Measurements from ENCODE around the gene TBATA. TPM values are rescaled to one million over a fixed set of nuclear protein-coding genes. Genes with fewer than 3 reads are reported as not detected.

Gene TBATA
- total and polyA plus RNA-seq, 2 of the 8 experiments (the other 6 are each of a cell fraction or from before 2014, with no cell fraction given), result not detected

DNA sequence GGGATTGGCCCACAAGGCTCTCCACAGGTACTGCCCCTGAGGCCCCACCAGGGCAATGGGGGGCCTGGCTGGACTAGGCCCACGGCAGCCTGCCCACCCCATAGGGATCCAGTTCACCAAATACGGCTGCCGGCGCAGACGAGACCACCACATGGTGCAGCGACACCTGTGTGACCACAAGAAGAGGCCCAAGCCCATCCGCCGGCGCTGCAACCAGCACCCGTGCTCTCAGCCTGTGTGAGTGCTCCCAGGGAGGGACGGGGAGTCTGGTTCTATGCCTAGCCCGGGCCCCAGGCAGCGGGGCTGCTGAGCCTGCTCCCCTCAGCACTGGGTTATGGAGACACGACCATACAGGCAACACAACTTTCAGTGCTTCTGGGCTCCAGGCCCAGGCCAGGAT is 33.2 kb downstream of the TBATA start (continued):
- TF ChIP-seq, protein P1, sequence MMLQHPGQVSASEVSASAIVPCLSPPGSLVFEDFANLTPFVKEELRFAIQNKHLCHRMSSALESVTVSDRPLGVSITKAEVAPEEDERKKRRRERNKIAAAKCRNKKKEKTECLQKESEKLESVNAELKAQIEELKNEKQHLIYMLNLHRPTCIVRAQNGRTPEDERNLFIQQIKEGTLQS (IDR thresholded peaks at IDR 0.05; ENCODE audit: insufficient read depth, low read depth, low read length), result no peak
- TF ChIP-seq, protein P2, sequence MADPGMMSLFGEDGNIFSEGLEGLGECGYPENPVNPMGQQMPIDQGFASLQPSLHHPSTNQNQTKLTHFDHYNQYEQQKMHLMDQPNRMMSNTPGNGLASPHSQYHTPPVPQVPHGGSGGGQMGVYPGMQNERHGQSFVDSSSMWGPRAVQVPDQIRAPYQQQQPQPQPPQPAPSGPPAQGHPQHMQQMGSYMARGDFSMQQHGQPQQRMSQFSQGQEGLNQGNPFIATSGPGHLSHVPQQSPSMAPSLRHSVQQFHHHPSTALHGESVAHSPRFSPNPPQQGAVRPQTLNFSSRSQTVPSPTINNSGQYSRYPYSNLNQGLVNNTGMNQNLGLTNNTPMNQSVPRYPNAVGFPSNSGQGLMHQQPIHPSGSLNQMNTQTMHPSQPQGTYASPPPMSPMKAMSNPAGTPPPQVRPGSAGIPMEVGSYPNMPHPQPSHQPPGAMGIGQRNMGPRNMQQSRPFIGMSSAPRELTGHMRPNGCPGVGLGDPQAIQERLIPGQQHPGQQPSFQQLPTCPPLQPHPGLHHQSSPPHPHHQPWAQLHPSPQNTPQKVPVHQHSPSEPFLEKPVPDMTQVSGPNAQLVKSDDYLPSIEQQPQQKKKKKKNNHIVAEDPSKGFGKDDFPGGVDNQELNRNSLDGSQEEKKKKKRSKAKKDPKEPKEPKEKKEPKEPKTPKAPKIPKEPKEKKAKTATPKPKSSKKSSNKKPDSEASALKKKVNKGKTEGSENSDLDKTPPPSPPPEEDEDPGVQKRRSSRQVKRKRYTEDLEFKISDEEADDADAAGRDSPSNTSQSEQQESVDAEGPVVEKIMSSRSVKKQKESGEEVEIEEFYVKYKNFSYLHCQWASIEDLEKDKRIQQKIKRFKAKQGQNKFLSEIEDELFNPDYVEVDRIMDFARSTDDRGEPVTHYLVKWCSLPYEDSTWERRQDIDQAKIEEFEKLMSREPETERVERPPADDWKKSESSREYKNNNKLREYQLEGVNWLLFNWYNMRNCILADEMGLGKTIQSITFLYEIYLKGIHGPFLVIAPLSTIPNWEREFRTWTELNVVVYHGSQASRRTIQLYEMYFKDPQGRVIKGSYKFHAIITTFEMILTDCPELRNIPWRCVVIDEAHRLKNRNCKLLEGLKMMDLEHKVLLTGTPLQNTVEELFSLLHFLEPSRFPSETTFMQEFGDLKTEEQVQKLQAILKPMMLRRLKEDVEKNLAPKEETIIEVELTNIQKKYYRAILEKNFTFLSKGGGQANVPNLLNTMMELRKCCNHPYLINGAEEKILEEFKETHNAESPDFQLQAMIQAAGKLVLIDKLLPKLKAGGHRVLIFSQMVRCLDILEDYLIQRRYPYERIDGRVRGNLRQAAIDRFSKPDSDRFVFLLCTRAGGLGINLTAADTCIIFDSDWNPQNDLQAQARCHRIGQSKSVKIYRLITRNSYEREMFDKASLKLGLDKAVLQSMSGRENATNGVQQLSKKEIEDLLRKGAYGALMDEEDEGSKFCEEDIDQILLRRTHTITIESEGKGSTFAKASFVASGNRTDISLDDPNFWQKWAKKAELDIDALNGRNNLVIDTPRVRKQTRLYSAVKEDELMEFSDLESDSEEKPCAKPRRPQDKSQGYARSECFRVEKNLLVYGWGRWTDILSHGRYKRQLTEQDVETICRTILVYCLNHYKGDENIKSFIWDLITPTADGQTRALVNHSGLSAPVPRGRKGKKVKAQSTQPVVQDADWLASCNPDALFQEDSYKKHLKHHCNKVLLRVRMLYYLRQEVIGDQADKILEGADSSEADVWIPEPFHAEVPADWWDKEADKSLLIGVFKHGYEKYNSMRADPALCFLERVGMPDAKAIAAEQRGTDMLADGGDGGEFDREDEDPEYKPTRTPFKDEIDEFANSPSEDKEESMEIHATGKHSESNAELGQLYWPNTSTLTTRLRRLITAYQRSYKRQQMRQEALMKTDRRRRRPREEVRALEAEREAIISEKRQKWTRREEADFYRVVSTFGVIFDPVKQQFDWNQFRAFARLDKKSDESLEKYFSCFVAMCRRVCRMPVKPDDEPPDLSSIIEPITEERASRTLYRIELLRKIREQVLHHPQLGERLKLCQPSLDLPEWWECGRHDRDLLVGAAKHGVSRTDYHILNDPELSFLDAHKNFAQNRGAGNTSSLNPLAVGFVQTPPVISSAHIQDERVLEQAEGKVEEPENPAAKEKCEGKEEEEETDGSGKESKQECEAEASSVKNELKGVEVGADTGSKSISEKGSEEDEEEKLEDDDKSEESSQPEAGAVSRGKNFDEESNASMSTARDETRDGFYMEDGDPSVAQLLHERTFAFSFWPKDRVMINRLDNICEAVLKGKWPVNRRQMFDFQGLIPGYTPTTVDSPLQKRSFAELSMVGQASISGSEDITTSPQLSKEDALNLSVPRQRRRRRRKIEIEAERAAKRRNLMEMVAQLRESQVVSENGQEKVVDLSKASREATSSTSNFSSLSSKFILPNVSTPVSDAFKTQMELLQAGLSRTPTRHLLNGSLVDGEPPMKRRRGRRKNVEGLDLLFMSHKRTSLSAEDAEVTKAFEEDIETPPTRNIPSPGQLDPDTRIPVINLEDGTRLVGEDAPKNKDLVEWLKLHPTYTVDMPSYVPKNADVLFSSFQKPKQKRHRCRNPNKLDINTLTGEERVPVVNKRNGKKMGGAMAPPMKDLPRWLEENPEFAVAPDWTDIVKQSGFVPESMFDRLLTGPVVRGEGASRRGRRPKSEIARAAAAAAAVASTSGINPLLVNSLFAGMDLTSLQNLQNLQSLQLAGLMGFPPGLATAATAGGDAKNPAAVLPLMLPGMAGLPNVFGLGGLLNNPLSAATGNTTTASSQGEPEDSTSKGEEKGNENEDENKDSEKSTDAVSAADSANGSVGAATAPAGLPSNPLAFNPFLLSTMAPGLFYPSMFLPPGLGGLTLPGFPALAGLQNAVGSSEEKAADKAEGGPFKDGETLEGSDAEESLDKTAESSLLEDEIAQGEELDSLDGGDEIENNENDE (IDR thresholded peaks at IDR 0.05; ENCODE audit: insufficient replicate concordance, low read length), result no peak

Measured in H1 (cell line).